GM23338 (cell line): ENCODE data around the gene SUGCT.

Source experiments
- CTCF ChIP-seq, 2 experiments: fragments of 200-600 bp in 1 of 2; sonication (generic) in 1 of 2; conservative IDR thresholded peaks; 2 replicates each; pipeline versions ENCODE4 v1.5.1 to v1.6.1; 2016 to 2017; ENCODE audit warnings: antibody characterized with exemption in 2 of 2, low read depth in 2 of 2, mild to moderate bottlenecking in 2 of 2, moderate library complexity in 1 of 2
- ETS1 ChIP-seq: IDR thresholded peaks from 2 replicates; pipeline ENCODE4 v1.6.1; 2016; ENCODE audit warnings: antibody characterized with exemption
- EZH2 ChIP-seq: fragments of 200-600 bp; sonication (generic); IDR thresholded peaks from one replicate; pipeline ENCODE4 v1.8.0; 2017; ENCODE audit warnings: antibody characterized with exemption, mild to moderate bottlenecking, low read depth; ENCODE audit not compliant: unreplicated experiment
- EZH2phosphoT487 ChIP-seq: fragments of 200-600 bp; sonication (generic); IDR thresholded peaks from one replicate; pipeline ENCODE4 v1.8.1; 2018; ENCODE audit warnings: antibody characterized with exemption; ENCODE audit not compliant: unreplicated experiment
- JUNB ChIP-seq: IDR thresholded peaks from one replicate; pipeline ENCODE4 v1.6.1; 2016; ENCODE audit warnings: antibody characterized with exemption; ENCODE audit not compliant: unreplicated experiment
- NANOG ChIP-seq: IDR thresholded peaks from 2 replicates; pipeline ENCODE4 v1.6.1; 2016; ENCODE audit warnings: antibody characterized with exemption, borderline replicate concordance
- POLR2AphosphoS5 ChIP-seq: IDR thresholded peaks from 2 replicates; pipeline ENCODE4 v1.6.1; 2016; ENCODE audit warnings: antibody characterized with exemption, low read depth
- REST ChIP-seq: IDR thresholded peaks from one replicate; pipeline ENCODE4 v1.6.1; 2018; ENCODE audit warnings: antibody characterized with exemption; ENCODE audit not compliant: unreplicated experiment
- STAT1 ChIP-seq: IDR thresholded peaks from one replicate; pipeline ENCODE4 v1.6.1; 2016; ENCODE audit warnings: antibody characterized with exemption; ENCODE audit not compliant: unreplicated experiment
- ZNF114 ChIP-seq: fragments of 250-450 bp; sonication (Bioruptor Pico); IDR thresholded peaks from 2 replicates; pipeline ENCODE4 v1.5.0; 2020; ENCODE audit warnings: mild to moderate bottlenecking, moderate library complexity
- ZNF331 ChIP-seq: fragments of 250-450 bp; sonication (Bioruptor Pico); IDR thresholded peaks from 2 replicates; pipeline ENCODE4 v1.5.0; 2020; ENCODE audit warnings: low read depth, mild to moderate bottlenecking, moderate library complexity

- no peak for TF ChIP-seq CTCF (conservative IDR thresholded peaks at IDR 0.05; ENCODE audit: low read depth in 2 of 2)
- no peak for TF ChIP-seq POLR2AphosphoS5
- TF ChIP-seq EZH2, result no peak
- no peak for TF ChIP-seq STAT1
- TF ChIP-seq ETS1, result no peak
- TF ChIP-seq REST, result no peak
- TF ChIP-seq NANOG, result no peak
- TF ChIP-seq ZNF114 (CRISPR knock-in tag), result no peak
- TF ChIP-seq JUNB, result no peak
- no peak for TF ChIP-seq EZH2phosphoT487
- TF ChIP-seq ZNF331 (CRISPR knock-in tag), result no peak
These were observed 211.7 kb downstream of the SUGCT start for GRCh38 chr7:40346554-40346953.
